ENCODE results near the gene CHCHD2. TPM values are rescaled to one million over a fixed set of nuclear protein-coding genes. Genes with fewer than 3 reads are reported as not detected.

CHCHD2 gene
- total and polyA plus RNA-seq, 2 of the 13 experiments (the other 11 are each of a cell fraction or from before 2014, with no cell fraction given) = 330 to 572 TPM

DNA sequence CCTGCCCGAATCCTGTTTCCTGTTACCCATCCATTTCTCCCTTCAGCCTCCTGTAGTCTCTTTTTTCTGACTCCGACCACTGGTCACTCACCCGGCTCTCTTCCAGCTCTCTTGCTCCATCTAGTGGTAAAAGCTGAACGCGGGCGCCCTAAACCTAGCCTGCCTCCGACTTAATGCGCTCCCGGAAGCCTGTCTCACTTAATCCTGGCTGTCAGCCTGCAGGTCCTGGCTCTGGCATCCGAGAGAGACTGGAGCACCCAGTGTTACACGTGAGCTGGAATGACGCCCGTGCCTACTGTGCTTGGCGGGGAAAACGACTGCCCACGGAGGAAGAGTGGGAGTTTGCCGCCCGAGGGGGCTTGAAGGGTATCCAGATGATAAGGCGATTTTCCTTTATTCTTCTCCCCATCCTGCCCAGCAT lies 31.9 kb downstream of the CHCHD2 start (continued):
- peak; percentile 17 for TF ChIP-seq ASH2L (IDR thresholded peaks at IDR 0.05; ENCODE audit: insufficient read length, low read depth, low read length)
- TF ChIP-seq ZMYM4 (CRISPR knock-in tag; IDR thresholded peaks at IDR 0.05) = peak; percentile 68; the same call in 1 of the 2 replicates
- no peak for TF ChIP-seq SP5 (CRISPR knock-in tag; IDR thresholded peaks at IDR 0.05; ENCODE audit: borderline replicate concordance, low read depth)
- TF ChIP-seq FOXA3 (CRISPR knock-in tag; IDR thresholded peaks at IDR 0.05) = 0 out of 2 replicates have a peak, but pooled peaks have one; percentile 9
- no peak for TF ChIP-seq HNF4G (IDR thresholded peaks at IDR 0.05; ENCODE audit: borderline replicate concordance, low read depth, low read length)
- no peak for TF ChIP-seq HNF4G (CRISPR knock-in tag; IDR thresholded peaks at IDR 0.05; ENCODE audit: borderline replicate concordance, low read depth)
- TF ChIP-seq, protein P1, sequence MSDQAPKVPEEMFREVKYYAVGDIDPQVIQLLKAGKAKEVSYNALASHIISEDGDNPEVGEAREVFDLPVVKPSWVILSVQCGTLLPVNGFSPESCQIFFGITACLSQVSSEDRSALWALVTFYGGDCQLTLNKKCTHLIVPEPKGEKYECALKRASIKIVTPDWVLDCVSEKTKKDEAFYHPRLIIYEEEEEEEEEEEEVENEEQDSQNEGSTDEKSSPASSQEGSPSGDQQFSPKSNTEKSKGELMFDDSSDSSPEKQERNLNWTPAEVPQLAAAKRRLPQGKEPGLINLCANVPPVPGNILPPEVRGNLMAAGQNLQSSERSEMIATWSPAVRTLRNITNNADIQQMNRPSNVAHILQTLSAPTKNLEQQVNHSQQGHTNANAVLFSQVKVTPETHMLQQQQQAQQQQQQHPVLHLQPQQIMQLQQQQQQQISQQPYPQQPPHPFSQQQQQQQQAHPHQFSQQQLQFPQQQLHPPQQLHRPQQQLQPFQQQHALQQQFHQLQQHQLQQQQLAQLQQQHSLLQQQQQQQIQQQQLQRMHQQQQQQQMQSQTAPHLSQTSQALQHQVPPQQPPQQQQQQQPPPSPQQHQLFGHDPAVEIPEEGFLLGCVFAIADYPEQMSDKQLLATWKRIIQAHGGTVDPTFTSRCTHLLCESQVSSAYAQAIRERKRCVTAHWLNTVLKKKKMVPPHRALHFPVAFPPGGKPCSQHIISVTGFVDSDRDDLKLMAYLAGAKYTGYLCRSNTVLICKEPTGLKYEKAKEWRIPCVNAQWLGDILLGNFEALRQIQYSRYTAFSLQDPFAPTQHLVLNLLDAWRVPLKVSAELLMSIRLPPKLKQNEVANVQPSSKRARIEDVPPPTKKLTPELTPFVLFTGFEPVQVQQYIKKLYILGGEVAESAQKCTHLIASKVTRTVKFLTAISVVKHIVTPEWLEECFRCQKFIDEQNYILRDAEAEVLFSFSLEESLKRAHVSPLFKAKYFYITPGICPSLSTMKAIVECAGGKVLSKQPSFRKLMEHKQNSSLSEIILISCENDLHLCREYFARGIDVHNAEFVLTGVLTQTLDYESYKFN (CRISPR knock-in tag; conservative IDR thresholded peaks at IDR 0.05) = 0 out of 2 replicates have a peak, but pooled peaks have one; percentile 23
- TF ChIP-seq ZSCAN29 (CRISPR knock-in tag; conservative IDR thresholded peaks at IDR 0.05) = no peak
- TF ChIP-seq ZGPAT (CRISPR knock-in tag; IDR thresholded peaks at IDR 0.05) = 0 out of 2 replicates have a peak, but pooled peaks have one; percentile 34
- TF ChIP-seq, protein P2, sequence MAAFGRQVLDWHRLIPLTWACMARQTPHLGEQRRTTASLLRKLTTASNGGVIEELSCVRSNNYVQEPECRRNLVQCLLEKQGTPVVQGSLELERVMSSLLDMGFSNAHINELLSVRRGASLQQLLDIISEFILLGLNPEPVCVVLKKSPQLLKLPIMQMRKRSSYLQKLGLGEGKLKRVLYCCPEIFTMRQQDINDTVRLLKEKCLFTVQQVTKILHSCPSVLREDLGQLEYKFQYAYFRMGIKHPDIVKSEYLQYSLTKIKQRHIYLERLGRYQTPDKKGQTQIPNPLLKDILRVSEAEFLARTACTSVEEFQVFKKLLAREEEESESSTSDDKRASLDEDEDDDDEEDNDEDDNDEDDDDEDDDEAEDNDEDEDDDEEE (CRISPR knock-in tag; IDR thresholded peaks at IDR 0.05) = no peak
- no peak for TF ChIP-seq TFDP1 (CRISPR knock-in tag; IDR thresholded peaks at IDR 0.05; ENCODE audit: borderline replicate concordance)
- TF ChIP-seq ZNF280D (CRISPR knock-in tag; IDR thresholded peaks at IDR 0.05) = peak; percentile 58; the same call in 1 of the 2 replicates
- peak; percentile 34; the same call in 1 of the 2 replicates for TF ChIP-seq IRF9 (CRISPR knock-in tag; IDR thresholded peaks at IDR 0.05; ENCODE audit: borderline replicate concordance)
- TF ChIP-seq KLF16 (CRISPR knock-in tag; IDR thresholded peaks at IDR 0.05) = 0 out of 4 replicates have a peak, but pooled peaks of 1 of the 2 experiments have one; percentile 51
- peak; percentile 46 for TF ChIP-seq ZEB1 (IDR thresholded peaks at IDR 0.05; ENCODE audit: insufficient replicate concordance, low read depth)
- TF ChIP-seq REPIN1 (CRISPR knock-in tag; IDR thresholded peaks at IDR 0.05; ENCODE audit: borderline replicate concordance, low read depth) = 0 out of 2 replicates have a peak, but pooled peaks have one; percentile 44
- TF ChIP-seq ERF (CRISPR knock-in tag; IDR thresholded peaks at IDR 0.05) = 0 out of 2 replicates have a peak, but pooled peaks have one; percentile 30

Measured in HepG2 (cell line).